Measurements from ENCODE around the gene ITSN1. TPM values are rescaled to one million over a fixed set of nuclear protein-coding genes. Genes with fewer than 3 reads are reported as not detected.

Gene ITSN1
- total RNA-seq, 1 donor: 57.0 TPM

DNA sequence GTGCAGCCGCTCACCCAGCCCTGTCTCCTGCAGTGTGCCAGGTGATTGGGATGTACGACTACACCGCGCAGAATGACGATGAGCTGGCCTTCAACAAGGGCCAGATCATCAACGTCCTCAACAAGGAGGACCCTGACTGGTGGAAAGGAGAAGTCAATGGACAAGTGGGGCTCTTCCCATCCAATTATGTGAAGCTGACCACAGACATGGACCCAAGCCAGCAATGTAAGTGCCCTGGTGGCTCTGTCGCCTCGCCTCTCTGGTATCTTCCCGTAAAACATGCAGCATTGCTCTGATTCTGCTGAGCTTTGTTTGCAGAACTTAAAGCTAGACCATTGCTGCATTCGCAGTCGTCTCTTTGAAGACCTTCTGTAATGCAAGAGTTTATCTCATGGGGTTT is 194.1 kb downstream of the ITSN1 start:
- no peak overlapping the region for H3K4me3 ChIP-seq (ENCODE audit: low read depth, low read length)
- no peak for DNase-seq (ENCODE audit: low read depth)
- TF ChIP-seq, protein P1, sequence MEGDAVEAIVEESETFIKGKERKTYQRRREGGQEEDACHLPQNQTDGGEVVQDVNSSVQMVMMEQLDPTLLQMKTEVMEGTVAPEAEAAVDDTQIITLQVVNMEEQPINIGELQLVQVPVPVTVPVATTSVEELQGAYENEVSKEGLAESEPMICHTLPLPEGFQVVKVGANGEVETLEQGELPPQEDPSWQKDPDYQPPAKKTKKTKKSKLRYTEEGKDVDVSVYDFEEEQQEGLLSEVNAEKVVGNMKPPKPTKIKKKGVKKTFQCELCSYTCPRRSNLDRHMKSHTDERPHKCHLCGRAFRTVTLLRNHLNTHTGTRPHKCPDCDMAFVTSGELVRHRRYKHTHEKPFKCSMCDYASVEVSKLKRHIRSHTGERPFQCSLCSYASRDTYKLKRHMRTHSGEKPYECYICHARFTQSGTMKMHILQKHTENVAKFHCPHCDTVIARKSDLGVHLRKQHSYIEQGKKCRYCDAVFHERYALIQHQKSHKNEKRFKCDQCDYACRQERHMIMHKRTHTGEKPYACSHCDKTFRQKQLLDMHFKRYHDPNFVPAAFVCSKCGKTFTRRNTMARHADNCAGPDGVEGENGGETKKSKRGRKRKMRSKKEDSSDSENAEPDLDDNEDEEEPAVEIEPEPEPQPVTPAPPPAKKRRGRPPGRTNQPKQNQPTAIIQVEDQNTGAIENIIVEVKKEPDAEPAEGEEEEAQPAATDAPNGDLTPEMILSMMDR (IDR thresholded peaks at IDR 0.05; ENCODE audit: insufficient read depth, low read depth, low read length): no peak

DNA sequence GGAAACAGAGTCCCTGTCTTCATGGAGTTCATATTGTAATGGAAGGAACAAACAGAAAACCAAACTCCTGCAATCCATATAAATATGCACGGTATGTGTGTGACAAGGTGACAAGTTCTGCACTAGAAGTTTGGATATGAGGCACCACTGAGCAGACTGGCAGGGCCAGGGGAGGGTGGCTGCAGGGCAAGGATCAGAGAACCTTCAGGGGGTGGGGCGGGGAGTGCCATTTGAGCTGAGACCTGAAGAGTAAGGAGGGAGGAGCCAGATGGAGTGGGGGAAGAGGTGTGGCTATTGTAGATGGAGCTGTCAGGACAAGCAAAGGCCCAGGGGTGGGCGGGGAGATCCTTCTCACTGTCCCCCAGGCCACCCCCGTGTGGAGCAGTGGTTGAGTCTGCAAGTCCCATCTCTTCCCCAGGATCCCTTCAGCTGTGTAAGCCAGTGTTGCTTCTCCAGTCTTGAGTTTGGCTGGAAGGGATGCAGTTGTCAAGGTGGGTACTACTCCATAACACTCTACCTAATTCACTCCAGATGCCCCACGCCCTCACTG is 196.9 kb downstream of the ITSN1 start:
- TF ChIP-seq, protein P1 (IDR thresholded peaks at IDR 0.05; ENCODE audit: insufficient read depth, low read depth, low read length): no peak
- H3K4me3 ChIP-seq (ENCODE audit: low read depth, low read length): no peak overlapping the region
- no peak for DNase-seq (ENCODE audit: low read depth)

DNA sequence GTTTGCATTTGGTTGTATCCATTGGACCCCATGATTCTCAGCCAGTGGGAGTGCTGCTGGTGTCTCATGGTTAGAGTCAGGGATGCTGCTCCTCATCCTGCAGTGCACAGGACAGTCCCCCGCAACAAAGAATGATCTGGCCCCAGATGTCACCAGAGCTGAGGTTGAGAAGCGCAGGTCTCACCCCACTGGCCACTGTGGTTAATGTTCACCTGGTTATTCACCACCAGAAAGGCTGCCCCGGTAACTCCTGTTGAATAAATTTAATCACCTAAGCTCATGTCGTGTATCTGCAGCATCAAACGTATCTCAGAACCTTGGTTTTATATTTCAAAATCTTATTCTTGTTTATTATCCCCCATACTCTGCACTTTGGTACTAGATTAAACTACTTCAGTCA is 197.5 kb downstream of the ITSN1 start:
- TF ChIP-seq, protein P1 (IDR thresholded peaks at IDR 0.05; ENCODE audit: insufficient read depth, low read depth, low read length): no peak
- no peak overlapping the region for H3K4me3 ChIP-seq (ENCODE audit: low read depth, low read length)

DNA sequence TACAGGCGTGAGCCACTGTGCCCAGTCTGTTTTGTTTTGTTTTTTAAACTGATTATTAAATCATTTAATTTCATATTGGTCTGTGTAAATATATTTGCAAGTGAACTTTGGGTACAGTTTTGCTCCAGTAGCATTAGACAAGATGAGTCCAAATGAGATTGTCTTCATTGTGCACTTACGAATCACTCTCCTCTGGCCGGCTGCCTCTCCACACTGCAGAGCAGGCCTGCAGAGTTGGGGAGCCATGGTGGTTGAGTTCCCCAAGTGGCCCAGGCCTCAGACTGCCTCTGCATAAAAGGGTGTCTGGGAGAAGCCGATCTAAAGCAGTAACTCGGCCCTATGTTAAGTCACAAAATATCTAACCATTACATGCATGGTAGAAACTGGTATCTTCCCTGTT is 198.5 kb downstream of the ITSN1 start:
- no peak overlapping the region for H3K4me3 ChIP-seq (ENCODE audit: low read depth, low read length)
- TF ChIP-seq, protein P1 (IDR thresholded peaks at IDR 0.05; ENCODE audit: insufficient read depth, low read depth, low read length): no peak
- DNase-seq (ENCODE audit: low read depth): no peak

More for the DNA sequence above, 197.5 kb downstream of the ITSN1 start:
- DNase-seq (ENCODE audit: low read depth): no peak

- H3K4me3 ChIP-seq (ENCODE audit: low read depth, low read length): no peak overlapping the region
- TF ChIP-seq, protein P1 (IDR thresholded peaks at IDR 0.05; ENCODE audit: insufficient read depth, low read depth, low read length): no peak
- DNase-seq (ENCODE audit: low read depth): no peak
Measured at GRCh38 chr21:33841561-33841960, 199.3 kb downstream of the ITSN1 start.

GRCh38 chr21:33843216-33843615 is 200.9 kb downstream of the ITSN1 start:
- TF ChIP-seq, protein P1 (IDR thresholded peaks at IDR 0.05; ENCODE audit: insufficient read depth, low read depth, low read length): no peak
- H3K4me3 ChIP-seq (ENCODE audit: low read depth, low read length): no peak overlapping the region
- DNase-seq (ENCODE audit: low read depth): no peak
